K562 (cell line): Measurements from ENCODE around the gene NAT10. TPM values are rescaled to one million over a fixed set of nuclear protein-coding genes. Genes with fewer than 3 reads are reported as not detected.

ENCODE experiments used
- ARID3B ChIP-seq: fragments of 250-450 bp; sonication (Bioruptor Pico); IDR thresholded peaks from 2 replicates; pipeline ENCODE4 v1.4.0; 2020; ENCODE audit warnings: borderline replicate concordance
- BDP1 ChIP-seq: IDR thresholded peaks from 3 replicates; pipeline ENCODE4 v1.6.1; 2011; ENCODE audit not compliant: insufficient read length, insufficient read depth
- CBX3 ChIP-seq, 2 experiments: IDR thresholded peaks; 1 replicate in 1 of 2; 2 replicates in 1 of 2; pipeline ENCODE4 v1.6.1; 2012; ENCODE audit warnings: inconsistent platforms in 2 of 2, low read length in 2 of 2, borderline replicate concordance in 1 of 2, control low read depth in 1 of 2
- CLOCK ChIP-seq: fragments of 250-450 bp; sonication (Bioruptor Pico); IDR thresholded peaks from 2 replicates; pipeline ENCODE4 v1.4.0; 2020; ENCODE audit warnings: mild to moderate bottlenecking, moderate library complexity, borderline replicate concordance
- CXXC5 ChIP-seq: fragments of 250-450 bp; sonication (Bioruptor Pico); IDR thresholded peaks from 2 replicates; pipeline ENCODE4 v1.8.0; 2022; ENCODE audit warnings: inconsistent platforms, mild to moderate bottlenecking, moderate library complexity
- GTF2F1 ChIP-seq: IDR thresholded peaks from 2 replicates; pipeline ENCODE4 v1.6.1; 2011; ENCODE audit warnings: low read depth, low read length, improper control_type of control experiment
- HDGF ChIP-seq: fragments of 450-650 bp; IDR thresholded peaks from 2 replicates; pipeline ENCODE4 v1.6.1; 2016
- HMGXB4 ChIP-seq: sonication (generic); formaldehyde crosslinking; IDR thresholded peaks from 2 replicates; pipeline ENCODE4 v1.8.1; 2023; ENCODE audit warnings: mild to moderate bottlenecking, missing genetic modification reagents
- KAT7 ChIP-seq: sonication (generic); formaldehyde crosslinking; IDR thresholded peaks from 2 replicates; pipeline ENCODE4 v1.8.0; 2022; ENCODE audit warnings: missing genetic modification reagents, mild to moderate bottlenecking, borderline replicate concordance
- KDM5B ChIP-seq: fragments of 200-600 bp; sonication (generic); IDR thresholded peaks from 2 replicates; pipeline ENCODE4 v1.6.1; 2012; ENCODE audit warnings: low read depth, mild to moderate bottlenecking, moderate library complexity, low read length, control low read depth, inconsistent platforms; ENCODE audit not compliant: insufficient replicate concordance
- NUFIP1 ChIP-seq: fragments of 450-650 bp; IDR thresholded peaks from 2 replicates; pipeline ENCODE4 v1.6.1; 2018; ENCODE audit not compliant: partially characterized antibody
- SRSF7 ChIP-seq: fragments of 200-400 bp; formaldehyde crosslinking; optimal IDR thresholded peaks from 2 replicates; pipeline ENCODE3; 2017; ENCODE audit warnings: mild to moderate bottlenecking, low read depth, low read length
- ZBTB7A ChIP-seq: IDR thresholded peaks from 2 replicates; pipeline ENCODE4 v1.6.1; 2011; ENCODE audit warnings: low read depth, mild to moderate bottlenecking, low read length, moderate library complexity, borderline replicate concordance; ENCODE audit not compliant: control insufficient read depth
- ZNF609 ChIP-seq: sonication (generic); formaldehyde crosslinking; IDR thresholded peaks from 2 replicates; pipeline ENCODE4 v1.8.1; 2023; ENCODE audit warnings: missing genetic modification reagents, mild to moderate bottlenecking, borderline replicate concordance
- polyA plus RNA-seq, 8 experiments: library from polyadenylated mRNA; depleted of rRNA in 4 of 8; stranded (reverse) in 5 of 8; unstranded in 3 of 8; fragments of >200 nt; fragmentation: Nextera tagmentation in 2 of 8; fragmentation: Illumina TruSeq in 1 of 8; extraction: Ambion mirVana in 2 of 8; extraction: Trizol in 1 of 8; gene quantifications; 2 replicates each; pipeline versions ENCODE4 v1.2.1 to v1.2.3, GENCODE V29; 2011 to 2014; ENCODE audit warnings: inconsistent platforms in 1 of 8, missing spikeins in 1 of 8
- total RNA-seq, 7 experiments: library from RNA; depleted of rRNA in 6 of 7; stranded (reverse); fragments of >200 nt in 6 of 7; fragmentation: Illumina TruSeq in 2 of 7; extraction: Trizol in 2 of 7; gene quantifications; 2 replicates each; pipeline versions ENCODE4 v1.2.1 to v1.2.3, GENCODE V29; 2011 to 2021; ENCODE audit warnings: low replicate concordance in 1 of 7
- TF ChIP-seq, protein P1 (sequence below): sonication (generic); formaldehyde crosslinking; IDR thresholded peaks from 2 replicates; pipeline ENCODE4 v1.8.0; 2022; ENCODE audit warnings: missing genetic modification reagents, mild to moderate bottlenecking, borderline replicate concordance

NAT10 gene
- total and polyA plus RNA-seq, 9 of the 15 experiments (the other 6 are each of a cell fraction or from before 2014, with no cell fraction given): 55.4 to 125 (median 86.3) TPM

- TF ChIP-seq ZNF609 (CRISPR knock-in tag): no peak
- TF ChIP-seq ARID3B (CRISPR knock-in tag): no peak
- TF ChIP-seq CBX3 (IDR thresholded peaks at IDR 0.05; ENCODE audit: borderline replicate concordance in 1 of 2, low read length in 2 of 2): no peak
- no peak for TF ChIP-seq SRSF7
- no peak for TF ChIP-seq KDM5B
- peak; percentile 62; the same call in 1 of the 2 replicates for TF ChIP-seq CXXC5 (CRISPR knock-in tag)
- TF ChIP-seq GTF2F1: no peak
- no peak for TF ChIP-seq CLOCK
- TF ChIP-seq HDGF: no peak
- no peak for TF ChIP-seq HMGXB4 (CRISPR knock-in tag)
- no peak for TF ChIP-seq NUFIP1
- TF ChIP-seq BDP1: no peak
- TF ChIP-seq ZBTB7A: peak; percentile 28; the same call in 1 of the 2 replicates
- no peak for TF ChIP-seq KAT7 (CRISPR knock-in tag)
- TF ChIP-seq, protein P1, sequence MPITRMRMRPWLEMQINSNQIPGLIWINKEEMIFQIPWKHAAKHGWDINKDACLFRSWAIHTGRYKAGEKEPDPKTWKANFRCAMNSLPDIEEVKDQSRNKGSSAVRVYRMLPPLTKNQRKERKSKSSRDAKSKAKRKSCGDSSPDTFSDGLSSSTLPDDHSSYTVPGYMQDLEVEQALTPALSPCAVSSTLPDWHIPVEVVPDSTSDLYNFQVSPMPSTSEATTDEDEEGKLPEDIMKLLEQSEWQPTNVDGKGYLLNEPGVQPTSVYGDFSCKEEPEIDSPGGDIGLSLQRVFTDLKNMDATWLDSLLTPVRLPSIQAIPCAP (CRISPR knock-in tag): no peak
Observed at GRCh38 chr11:34174412-34175041, 69.1 kb downstream of the NAT10 start (continued).
